ENCODE measurements around the gene NT5C3B.
A peak's percentile ranks its signal among the peaks of the same experiment; 100 is the strongest.
"Not testable (repeated sequence)": the region's sequence is repeated elsewhere in the genome, so short reads cannot be mapped to it uniquely, and the experiment has no call there.

The NT5C3B gene

DNA sequence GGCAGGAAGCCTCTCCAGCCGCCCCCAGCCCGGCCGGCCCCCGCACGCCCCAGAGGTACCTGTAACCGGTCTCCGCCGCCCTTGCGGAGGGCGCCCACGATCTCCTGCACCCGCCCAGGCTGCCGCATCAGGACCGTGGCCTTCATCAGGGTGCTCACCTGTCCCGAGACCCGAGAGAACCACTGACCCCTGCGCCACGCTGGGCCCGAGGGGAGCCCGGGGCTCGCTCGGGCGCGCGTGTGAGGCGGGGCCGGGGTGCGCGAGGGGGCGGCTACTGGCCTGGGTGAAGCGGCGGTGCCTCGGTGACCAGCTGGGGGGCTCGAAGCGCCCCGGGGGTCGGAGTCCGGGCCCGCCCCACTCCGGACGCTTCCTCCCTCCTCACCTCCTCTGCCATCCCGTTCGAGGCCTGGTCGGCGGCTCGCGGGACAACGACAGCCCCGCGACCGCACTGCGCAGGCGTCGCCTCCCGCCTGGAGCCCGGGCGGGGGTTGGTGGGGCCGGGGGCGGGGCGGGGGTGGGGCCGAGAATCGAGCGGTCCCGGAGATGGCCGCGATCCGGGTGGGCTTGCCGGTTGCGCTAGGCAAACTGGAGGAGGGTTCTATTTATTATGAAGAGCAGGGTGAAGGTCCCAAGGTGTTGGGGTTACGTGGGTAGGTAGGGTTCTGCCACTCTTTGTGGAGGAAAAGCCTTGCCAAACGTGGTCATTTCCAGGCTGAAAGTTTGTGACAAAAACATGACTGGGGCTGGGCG is at the start of gene NT5C3B:
TSS of gene NT5C3B (minus strand) at position 433 of the 750 bp plus-strand sequence. CDS start at position 394, 39 bp downstream.
- peak within 1 kb of the TSS; percentile 71 for H3K4me3 ChIP-seq (ENCODE audit: control insufficient read depth, low read depth, low read length)
- TF ChIP-seq, protein P1, sequence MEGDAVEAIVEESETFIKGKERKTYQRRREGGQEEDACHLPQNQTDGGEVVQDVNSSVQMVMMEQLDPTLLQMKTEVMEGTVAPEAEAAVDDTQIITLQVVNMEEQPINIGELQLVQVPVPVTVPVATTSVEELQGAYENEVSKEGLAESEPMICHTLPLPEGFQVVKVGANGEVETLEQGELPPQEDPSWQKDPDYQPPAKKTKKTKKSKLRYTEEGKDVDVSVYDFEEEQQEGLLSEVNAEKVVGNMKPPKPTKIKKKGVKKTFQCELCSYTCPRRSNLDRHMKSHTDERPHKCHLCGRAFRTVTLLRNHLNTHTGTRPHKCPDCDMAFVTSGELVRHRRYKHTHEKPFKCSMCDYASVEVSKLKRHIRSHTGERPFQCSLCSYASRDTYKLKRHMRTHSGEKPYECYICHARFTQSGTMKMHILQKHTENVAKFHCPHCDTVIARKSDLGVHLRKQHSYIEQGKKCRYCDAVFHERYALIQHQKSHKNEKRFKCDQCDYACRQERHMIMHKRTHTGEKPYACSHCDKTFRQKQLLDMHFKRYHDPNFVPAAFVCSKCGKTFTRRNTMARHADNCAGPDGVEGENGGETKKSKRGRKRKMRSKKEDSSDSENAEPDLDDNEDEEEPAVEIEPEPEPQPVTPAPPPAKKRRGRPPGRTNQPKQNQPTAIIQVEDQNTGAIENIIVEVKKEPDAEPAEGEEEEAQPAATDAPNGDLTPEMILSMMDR (conservative IDR thresholded peaks at IDR 0.05; ENCODE audit: control insufficient read depth, insufficient read depth, low read depth, low read length) = no peak
- DNase-seq (ENCODE audit: low read depth) = peak; percentile 17

DNA sequence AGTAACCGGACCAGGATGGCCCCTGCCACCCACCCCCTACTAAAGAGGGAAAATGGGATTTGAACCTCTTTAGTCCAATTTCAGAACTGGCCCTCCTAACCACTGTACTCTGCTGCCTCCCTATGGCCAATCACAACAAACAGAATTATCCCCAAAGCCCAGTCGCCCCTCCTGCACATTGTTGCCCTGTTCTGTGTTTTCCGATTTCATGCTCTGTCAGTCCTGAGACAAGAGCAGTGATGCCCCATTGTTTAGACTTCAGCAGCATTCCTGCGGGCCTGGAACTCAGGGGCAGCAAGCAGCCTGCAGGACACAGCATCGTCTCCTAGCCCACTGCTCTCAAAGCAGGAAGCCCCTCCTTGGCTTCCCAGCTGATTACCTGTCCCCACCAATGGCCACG is 49.7 kb upstream of the NT5C3B start:
- no peak for DNase-seq (ENCODE audit: low read depth)
- TF ChIP-seq, protein P1 (conservative IDR thresholded peaks at IDR 0.05; ENCODE audit: control insufficient read depth, insufficient read depth, low read depth, low read length) = no peak
- no peak overlapping the region for H3K4me3 ChIP-seq (ENCODE audit: control insufficient read depth, low read depth, low read length)

DNA sequence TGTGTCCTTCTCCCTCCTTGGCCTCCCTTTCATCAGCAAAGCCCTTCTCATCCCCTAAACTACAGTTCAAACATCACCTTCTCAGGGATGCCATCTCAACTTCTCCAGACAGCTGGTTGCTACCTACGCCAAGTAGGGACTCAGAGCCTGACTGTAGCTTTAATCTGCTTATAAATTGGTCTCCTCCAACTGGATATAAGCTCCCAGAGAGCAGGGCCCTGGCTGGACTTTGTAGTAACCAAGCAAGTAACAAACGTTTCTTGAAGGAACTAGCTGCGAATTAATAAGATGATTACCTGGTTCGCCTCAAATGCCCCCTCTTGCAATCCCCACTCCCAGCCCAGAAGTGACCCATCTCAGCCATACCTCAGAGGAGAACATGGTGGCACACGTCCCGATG is 46.7 kb upstream of the NT5C3B start:
- no peak for DNase-seq (ENCODE audit: low read depth)
- TF ChIP-seq, protein P1 (conservative IDR thresholded peaks at IDR 0.05; ENCODE audit: control insufficient read depth, insufficient read depth, low read depth, low read length) = no peak

DNA sequence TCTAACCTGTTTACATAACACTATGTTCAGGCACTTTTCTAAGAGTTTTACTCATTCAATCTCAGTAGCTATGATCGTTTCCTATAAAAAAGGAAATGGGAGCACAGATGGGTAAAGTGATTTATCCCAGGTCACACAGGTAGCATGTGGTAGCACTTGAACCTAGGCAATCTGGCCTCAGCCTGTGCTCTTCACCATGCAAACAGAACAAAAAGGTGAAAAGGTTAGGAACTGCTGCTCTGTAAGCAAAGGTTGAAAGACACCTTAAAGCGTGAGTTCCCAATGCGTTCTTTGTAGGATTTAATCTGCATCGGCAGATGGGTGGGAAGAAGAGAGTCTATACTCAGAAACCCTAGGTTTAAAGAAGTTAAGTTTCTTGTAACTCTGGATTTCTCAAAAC is 44.1 kb upstream of the NT5C3B start:
- DNase-seq (ENCODE audit: low read depth) = no peak
- TF ChIP-seq, protein P1 (conservative IDR thresholded peaks at IDR 0.05; ENCODE audit: control insufficient read depth, insufficient read depth, low read depth, low read length) = no peak
- no peak overlapping the region for H3K4me3 ChIP-seq (ENCODE audit: control insufficient read depth, low read depth, low read length)

More for the DNA sequence above, 46.7 kb upstream of the NT5C3B start:
- H3K4me3 ChIP-seq (ENCODE audit: control insufficient read depth, low read depth, low read length) = no peak overlapping the region

DNA sequence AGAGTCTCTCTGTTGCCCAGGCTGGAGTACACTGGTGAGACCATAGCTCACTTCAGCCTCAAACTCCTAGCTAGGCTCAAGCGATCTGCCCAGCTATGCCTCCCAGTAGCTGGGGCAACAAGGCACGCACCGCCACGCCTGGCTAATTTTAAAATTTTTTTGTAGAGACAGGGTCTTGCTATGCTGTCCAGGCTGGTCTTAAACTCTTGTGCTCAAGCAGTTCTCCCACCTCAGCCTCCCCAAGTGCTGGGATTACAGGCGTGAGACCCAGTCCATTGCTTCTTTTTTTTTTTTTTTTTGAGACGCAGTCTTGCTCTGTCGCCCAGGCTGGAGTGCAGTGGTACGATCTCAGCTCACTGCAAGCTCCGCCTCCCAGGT is 38.2 kb upstream of the NT5C3B start:
- not testable (repeated sequence) for DNase-seq (ENCODE audit: low read depth); H3K4me3 ChIP-seq (ENCODE audit: control insufficient read depth, low read depth, low read length)

DNA sequence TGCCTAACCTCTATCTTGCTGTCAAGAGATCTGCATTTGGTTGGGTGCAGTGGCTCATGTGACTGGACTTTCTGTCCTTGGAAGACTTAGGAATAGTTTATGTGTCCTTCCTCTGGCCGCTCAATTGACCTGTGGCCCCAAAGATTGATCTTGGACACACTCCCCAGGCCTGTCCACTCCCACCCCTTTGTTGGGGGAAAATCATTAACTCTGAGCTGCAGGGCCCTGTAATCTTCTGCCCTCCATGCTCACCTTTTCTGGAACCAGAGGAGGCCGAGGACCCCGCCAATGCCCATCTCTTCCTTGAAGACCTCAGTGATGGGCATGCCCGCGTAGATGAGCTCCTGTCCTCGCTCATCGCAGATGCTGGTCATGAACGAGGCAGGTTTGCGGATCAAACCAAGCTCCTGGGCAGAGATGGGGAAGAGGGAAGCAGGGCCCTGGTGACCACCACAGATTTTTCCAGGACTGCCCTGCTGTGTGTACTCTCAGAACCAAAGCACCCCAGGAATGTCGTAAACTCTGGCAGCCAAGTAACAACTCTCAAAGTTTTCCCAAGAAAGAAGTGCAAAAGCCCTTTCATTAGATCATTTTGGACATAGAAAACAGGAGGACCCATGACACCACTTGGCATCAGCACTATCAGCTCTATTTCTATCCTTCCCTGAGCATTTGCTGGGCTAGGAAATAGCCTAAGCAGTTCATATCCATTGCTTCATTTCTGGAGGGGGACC is 37.7 kb upstream of the NT5C3B start:
- H3K4me3 ChIP-seq (ENCODE audit: control insufficient read depth, low read depth, low read length) = no peak overlapping the region
- DNase-seq (ENCODE audit: low read depth) = no peak
- TF ChIP-seq, protein P1 (conservative IDR thresholded peaks at IDR 0.05; ENCODE audit: control insufficient read depth, insufficient read depth, low read depth, low read length) = no peak

GRCh38 chr17:41871789-41872188 is 35.8 kb upstream of the NT5C3B start:
- no peak overlapping the region for H3K4me3 ChIP-seq (ENCODE audit: control insufficient read depth, low read depth, low read length)
- no peak for DNase-seq (ENCODE audit: low read depth)
- TF ChIP-seq, protein P1 (conservative IDR thresholded peaks at IDR 0.05; ENCODE audit: control insufficient read depth, insufficient read depth, low read depth, low read length) = no peak
